NCI-H2029 treated with DMSO at 0.1 percent for 48 hours (cell line): ENCODE data around the gene PGS1.

Experiments
- DNase-seq: peaks from one replicate; lab custom pipeline; 2025; lab: John Stamatoyannopoulos, UW

Gene PGS1

DNA sequence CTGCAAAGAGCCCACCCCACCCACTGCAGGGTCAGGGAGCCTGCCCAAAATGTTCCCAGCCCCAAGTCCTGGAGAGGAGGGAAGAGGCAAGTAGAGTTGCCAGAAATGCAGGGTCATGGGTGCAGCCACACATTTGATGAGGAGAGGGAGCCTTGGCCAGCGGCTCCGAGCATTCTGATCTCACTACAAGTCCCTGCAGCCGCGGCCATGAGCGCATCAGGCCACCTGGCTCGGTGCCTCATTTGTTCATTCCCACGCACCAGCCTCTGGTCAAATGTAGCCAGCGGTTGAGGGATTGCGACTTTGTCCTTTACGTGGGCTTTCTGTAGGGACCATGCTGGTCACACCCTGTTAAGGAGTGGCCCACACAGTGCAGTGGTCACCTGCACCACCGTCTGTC lies 48.7 kb downstream of the PGS1 start:
- DNase-seq: no peak

DNA sequence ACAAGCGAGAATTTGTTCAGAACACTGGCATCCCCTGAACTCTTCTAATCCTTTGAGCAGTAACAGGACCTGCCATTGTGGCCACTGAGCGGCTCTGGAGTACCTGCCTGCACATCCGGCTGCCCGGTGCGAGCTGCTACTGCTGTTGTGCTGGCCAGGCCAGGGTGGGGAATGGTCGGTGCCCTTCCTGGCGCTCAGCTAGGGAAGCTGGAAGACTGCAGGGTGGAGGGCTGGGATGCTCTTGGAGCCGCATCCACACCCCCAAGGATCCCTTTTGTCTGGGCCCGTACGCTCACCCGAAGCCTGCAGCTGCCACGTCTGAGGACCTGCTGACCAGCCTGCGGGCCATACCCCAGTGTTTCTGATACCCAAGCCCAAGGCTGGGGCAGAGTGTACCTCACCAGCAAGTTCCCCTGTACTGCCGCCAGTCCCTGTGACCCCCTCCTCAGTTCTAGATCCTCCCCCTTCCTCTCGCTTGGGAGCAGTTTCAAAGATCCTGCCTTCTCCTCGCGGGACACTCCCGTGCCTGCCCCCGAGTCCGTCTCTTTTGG lies 49.7 kb downstream of the PGS1 start:
- DNase-seq: no peak

DNA sequence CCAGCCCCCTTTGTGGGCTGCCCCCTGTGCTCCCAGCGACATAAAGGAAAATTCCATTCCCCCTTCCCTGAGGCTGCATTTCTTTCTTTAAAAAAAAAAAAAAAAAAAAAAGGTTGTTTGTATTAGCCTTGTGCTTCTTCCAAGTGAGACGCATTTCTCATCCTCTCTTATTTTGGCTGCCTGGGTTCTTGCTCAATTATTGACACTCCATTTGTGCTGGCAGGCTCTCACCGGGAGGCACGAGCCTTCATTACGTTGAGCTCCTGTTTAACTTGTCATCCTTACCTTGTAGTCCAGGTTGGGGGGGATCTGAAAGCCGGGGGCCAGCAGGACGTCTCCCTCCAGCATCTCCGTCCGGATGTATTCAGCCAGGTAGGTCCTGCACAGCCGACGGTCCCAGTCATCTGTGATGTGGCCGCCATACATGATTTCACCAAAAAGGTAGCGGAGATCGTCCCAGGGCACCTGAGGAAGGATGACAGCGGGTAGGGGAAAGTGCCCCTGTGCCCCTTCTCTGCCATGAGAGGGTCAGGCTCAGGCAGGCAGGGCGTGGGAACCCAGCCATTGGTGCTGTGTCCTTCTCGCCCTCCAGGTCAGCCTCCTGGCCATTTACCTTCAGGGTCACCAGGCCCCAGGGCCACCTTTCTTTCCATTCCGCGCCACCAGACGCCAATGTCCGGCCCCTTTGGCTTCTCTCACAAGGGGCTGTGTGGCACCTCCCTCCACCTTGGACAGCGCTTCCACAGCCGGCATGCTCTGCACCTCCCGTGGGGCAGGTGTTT lies 50.6 kb downstream of the PGS1 start:
- DNase-seq: no peak

DNA sequence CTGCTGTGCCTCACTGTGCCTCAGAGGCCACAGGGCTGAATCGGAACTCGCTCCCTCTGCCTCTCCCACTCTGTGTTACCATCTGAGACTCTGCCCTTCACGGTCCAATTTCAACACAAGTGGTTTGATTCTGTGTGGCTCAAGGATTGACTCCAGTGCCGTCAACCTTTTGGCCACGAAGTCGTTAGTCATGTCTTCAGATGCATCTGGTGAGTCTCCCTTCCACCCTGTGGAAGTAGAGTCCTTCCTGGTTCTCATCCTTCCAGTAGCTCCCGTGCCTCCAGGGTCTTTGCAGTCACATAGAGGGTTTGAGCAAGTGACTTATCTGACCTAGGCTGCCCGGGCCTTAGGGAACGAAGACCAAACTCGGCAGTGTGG lies 51.2 kb downstream of the PGS1 start:
- no peak for DNase-seq

DNA sequence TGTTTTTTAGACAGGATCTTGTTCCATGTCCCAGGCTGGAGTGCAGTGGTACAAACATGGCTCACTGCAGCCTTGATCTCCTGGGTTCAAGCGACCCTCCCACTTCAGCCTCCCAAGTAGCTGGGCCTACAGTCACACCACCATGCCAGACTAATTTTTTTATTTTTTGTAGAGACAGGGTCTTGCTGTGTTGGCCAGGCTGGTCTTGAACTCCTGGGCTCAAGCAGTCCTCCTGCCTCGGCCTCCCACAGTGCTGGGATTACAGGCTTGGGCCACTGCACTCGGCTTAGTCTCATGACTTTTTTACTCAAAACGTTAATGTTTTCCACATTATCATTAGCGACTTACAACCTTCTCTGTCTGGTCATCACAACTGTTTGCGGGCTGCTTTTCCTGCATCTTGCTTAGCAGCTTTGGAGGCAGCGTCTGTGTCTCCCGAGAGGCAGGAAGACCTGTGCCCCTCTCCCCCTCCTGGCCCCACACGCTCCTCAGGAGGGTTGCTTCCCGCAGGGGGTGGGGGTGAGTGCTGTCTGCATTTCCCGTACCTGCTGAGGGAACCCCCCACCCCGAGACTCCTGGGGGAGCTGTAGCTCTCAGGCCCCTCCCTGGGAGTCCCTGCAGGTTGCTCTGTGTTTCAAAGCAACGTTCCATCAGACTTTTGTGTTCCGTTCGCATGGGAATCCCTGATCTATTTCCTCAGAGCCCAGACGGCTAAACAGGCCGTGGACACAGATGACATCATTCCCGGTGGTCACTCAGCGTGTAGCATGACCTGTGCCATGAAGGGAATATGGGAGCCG lies 52.6 kb downstream of the PGS1 start:
- no peak for DNase-seq

DNA sequence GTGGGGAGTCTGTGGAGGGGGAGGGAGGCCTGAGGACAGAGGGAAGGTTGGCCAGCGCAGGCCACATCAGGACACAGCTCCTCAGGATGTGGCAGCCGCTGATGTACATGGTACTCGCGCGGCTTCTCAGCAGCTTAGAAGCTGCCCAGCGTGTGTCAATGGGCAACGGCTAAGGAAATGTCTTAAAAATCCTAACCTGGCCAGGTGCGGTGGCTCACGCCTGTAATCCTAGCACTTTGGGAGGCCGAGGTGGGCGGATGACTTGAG lies 53.2 kb downstream of the PGS1 start:
- no peak for DNase-seq

DNA sequence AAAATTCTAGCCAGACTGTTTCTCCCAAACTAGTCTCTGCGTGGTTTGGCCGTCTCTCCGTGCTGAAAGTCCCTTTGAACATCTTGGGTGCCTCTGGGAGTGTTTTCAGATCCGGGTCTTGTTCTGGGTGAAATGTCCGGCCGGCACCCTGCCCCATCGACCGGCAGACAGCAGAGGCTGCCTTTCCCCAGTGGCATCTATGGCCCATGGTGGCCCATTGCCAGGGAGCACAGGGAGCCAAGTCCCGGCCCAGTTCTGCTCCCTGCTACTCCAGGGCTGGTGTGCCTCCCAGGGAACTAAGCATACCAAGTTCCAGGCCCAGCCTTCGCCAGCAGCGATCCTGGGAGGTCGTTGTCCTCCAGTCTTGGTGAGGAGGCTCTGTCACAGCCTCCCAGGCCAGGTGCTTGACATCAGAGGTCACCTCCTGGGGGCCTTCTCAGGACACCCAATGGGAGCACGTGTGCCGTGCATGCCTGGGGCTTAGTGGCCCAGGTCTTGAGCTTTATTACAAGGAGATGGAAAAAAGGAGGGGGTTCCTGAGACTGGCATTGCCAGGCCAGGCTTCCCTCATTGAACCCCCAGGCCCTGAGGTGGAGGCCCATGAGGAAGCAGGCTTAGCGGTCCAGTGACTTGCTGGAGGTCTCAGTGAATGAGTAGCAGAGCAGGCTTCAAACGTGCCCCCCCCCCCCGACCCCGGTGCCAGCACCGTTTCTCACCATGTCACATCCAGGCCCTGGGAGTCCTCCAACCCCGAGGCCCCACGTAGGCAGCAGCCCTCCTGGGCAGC lies 54.0 kb downstream of the PGS1 start:
- DNase-seq: no peak

DNA sequence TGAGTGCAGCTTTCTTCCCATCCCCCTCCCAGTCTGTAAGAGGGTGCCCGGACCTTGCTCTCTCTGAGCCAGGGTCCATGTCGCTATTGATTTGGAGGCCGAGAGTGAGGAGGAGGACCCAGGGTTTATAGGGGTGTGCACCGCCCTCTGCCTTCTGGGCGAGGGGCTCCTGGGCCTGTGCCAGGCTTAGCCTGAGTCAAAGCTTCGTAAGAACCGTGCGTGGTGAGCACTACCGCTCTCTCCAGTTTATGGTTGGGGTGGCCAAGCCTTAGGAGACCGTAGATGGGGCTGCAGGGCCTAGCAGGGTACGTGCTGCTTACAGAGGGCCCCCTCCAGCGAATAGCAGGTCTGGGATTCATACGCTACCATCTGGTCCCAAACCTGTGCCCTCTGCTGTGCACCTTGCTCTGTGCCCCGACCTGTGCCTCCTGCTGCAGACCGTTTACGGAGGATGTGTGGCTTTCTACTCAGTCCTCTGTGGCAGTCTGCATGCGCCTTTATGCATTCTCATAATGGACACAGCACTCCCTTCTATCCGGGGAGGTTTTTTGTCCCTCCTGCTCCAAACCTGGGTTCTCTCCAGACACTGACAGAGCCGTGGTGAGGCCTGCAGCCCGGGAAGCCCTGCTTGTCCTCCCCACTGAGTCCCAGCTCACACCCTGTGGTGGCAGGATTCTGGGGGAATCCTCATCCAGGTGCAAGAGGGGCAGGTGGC lies 54.7 kb downstream of the PGS1 start:
- DNase-seq: no peak

DNA sequence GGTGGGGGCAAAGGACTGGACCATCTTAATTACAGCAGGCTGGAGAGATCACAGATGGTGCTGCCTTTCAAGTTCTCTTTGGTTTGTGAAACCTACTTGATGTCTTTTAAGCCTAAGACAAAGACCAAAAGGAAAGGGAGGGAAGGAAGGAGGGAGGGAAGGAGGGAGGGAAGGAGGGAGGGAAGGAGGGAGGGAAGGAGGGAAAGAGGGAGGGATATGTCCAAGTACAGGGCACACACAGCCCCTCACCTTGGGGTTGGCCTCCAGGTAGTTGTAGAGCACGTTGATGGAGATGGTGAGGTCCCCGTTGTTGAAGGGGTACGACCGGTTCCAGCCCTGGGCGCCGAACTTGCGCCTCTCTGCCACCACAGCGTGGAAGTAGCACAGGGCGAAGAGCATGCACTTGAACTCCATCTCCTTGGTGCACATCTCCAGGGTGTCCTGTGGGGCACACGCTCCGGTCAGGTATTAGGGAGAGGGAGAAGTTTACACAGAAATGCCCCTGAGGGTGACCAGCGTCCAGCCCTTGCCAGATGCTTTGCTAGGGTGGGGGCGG lies 55.4 kb downstream of the PGS1 start:
- DNase-seq: no peak

DNA sequence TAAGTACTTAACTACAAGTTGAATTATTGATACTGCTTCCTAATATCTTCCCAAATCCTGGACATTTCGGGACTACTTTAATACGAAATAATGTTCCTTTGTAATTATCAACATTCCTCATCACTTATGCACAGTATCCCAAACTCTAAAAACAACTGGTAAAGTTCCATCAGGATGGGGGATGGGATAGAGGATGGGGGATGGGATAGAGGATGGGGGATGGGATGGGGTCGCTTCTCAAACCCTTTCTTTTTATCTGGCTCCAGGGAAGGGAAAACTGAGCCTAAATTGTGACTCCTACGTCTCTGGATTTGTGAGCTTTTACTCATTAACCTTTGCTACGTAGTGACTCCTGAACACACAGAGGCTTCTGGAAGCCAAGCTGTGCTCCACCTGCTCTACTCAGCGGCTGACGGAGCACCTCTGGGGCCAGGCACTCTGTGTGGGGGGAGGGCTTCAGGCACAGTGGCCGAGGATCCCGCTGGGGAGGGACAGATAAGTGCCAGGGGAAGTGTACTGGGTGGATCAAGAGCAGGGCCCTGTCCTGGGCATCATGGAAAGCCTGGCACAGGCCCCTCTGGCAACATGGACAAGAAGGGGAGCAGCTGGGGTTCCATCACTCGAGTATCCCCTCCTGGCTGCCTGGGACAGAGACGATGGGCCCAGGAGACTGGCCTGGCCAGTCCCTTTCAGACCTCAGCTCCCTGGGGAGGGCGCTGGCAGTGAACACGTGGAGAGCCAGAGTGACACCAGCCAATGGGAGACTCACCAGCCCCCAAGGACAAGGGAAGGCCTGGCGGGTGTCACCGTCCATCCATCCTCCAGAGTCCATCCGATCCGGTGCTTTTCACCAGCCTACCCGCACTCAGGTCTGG lies 56.2 kb downstream of the PGS1 start:
- no peak for DNase-seq

DNA sequence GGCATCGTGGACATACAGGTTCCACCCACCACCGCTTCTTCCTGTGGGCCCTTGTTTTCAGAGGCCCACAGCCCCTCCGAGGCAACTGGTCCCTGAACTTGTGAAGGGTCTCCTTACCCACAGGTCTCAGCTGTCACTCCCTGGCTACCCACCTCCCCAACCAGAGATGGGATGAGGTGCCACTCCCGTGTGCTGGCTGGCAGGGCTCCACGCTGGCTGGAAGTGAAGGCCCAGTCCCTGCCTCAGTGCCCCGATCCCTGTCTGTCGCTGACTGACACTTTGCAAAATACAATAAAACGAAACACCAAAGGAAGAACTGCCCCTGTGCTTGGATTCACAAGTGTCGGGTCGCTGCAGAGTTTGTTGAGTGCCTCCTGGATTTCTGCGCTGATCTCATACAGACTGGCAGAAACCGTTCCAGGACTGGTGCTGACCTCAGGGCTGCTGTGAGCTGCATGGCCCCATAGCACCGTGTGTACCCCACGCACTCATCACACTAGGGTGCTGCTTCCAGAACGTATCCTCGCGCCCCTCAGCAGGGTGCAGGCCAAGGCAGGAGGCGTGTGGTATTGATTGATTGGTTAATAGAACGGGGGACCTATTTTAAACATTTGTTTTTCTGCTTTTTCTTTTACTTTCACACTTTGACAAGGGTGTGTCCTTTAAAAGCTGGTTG lies 57.0 kb downstream of the PGS1 start:
- no peak for DNase-seq

DNA sequence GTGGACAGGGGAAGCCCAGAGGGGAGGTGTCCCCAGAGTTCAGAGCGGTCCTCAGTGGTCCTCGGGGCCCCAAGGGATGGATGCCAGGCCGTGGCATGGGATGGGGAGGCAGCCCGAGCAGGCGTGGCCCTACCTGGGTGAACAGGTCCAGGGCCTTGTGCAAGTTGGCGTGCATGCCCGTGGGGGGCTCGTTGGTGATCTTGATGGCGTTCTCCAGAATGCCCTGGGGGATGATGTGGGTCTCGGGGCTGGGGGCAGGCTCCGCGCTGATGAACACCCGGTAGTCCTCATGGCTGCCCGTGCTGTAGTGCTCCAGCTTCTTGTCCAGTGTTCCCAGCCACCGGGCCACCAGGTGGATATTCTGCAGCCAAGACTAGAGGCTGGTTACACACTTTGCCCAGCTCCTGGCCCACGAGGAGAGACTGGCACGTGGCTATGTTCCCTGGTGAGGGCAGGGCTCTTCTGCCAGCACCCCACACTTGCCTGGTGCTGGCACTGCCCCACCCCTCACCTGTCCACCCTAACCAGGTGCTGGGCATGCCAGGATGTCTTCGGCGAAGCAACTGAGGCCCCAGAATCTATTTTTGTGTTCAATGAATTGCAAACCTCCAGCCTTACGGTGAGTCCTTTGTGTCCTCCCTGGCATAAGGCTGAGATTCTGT lies 59.2 kb downstream of the PGS1 start:
- no peak for DNase-seq

DNA sequence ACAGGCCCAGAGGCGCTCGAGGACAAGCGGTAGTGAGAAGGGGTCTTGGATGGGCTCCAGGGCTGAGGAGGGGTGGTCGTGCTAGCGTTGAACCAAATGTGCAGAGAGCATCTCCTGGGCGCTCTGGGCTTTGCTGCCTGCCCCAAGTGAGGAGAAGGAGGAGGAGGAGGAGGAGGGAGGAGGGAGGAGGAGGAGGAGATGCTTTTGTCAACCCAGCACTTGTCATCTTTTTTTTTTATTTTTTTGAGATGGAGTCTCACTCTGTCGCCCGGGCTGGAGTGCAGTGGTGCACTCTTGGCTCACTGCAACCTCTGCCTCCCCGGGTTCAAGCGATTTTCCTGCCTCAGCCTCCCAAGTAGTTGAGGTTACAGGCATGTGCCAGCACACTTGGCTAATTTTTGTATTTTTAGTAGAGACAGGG lies 59.8 kb downstream of the PGS1 start:
- no peak for DNase-seq

DNA sequence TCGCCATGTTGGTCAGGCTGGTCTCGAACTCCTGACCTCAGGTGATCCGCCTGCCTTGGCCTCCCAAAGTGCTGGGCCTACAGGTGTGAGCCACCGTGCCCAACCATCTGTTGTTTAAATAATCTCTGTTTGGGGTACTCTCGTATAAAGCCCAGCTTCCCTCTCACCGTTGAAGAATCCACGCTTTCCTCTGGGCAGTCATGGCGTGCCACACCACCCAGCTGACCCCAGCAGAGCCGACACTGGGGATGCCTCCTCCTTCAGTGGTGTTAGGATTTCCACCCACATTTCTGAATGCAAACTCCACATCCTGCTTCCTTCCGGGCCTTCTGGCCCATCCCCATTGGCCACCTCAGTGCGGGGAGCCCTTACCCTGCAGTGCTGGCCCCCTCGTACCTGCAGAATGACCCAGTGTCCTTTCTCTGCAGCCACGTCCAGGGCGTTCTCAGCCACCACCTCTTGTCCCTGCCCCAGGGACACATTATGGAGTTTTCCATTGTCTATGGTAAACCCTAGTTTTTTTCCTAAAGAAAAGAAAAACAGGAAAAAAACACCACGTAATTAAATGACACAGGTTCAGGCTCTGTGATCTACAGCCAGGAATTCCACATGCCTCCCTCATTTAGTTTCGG lies 60.4 kb downstream of the PGS1 start:
- no peak for DNase-seq

DNA sequence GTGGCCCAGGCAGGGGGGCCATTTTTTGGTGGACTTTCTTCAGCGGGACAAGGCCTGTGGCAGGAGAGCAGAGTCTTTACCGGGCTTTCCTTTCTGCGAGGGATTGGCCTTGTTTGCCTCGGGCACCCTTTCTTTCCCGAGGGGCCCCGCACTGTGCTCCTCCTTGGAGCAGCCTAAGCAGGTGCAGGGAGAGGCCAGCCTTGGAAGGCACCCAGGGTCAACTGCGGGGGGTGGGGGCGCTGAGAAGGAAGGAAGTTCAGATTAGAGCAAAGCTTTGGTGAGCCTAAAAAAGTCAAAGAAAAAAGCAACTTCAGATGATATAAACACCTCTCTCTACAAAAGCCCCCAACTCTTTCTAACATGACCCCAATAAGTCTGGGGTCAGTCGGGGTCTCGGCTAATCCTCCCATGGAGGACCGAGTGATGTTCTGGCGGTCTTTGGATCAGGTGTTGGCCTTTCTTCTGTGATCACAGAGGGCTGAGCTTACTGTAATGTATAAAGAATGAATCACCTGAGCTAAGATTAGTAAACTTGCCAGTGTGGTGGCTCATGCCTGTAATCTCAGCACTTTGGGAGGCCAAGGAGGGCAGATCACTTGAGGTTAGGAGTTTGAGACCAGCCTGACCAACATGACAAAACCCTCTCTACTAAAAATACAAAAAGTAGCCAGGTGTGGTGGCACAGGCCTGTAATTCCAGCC lies 63.0 kb downstream of the PGS1 start:
- DNase-seq: no peak

DNA sequence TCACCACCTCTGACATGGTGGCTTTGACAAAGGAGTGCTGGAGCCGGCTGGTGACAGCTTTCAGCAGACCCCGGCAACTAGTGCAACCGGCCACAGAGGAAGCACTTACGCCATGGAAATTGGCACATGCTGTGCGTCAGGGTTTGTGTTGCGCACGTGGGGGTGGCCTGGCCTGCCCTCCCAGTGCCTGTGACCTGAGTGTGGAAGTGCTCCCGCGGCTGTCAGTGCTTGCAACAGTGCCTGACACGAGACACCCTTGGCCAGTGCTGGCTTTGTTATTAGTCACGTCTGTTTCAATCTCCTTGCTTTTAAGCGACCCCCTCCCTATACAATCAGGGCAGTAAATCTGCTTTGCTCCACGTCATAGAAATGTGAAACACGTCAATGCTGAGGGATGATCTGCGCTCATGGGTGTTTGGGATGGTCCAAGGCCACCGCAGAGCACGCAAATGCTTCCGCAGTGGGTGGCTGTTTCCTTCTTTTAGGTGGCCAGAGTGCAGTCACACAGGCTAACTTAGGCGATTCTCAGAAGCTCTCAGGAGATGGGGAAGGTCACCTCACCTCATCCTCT lies 64.3 kb downstream of the PGS1 start:
- no peak for DNase-seq

DNA sequence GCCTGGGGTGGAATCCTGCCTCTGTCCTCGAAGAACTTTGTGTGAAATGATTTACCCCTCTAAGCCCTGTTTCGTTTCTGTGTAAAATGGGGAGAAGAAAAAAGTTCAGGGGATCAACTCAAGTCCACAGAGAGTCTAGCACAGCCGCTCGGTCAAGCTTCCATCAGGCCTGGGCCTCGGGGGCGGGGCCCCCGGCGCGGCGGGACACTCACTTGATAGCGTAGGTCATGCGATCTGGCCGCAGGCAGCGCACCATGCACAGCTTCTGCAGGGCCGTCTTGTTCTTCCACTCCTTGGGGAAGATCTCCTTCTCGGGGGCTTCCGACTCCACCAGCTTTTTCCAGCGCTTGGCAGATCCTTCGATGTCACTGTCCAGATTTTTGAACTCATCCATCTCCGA lies 65.9 kb downstream of the PGS1 start:
- no peak for DNase-seq

DNA sequence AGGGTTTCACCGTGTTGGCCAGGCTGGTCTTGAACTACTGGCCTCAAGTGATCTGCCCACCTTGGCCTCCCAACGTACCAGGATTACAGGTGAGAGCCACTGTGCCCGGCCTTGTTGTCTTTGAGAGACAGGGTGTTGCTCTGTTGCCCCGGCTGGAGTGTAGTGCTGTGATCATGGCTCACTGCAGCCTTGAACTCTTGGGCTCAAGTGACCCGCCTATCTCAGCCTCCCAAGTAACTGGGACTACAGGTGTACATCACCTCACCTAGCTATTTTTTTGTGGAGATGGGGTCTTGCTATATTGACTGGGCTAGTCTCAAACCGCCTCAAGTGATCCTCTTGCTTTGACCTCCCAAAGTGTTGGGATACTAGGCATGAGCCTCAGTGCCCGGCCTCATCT lies 68.4 kb downstream of the PGS1 start:
- DNase-seq: no peak
